Dedifferentiated amniotic fluid mesenchymal stem cell (primary cell): ENCODE results near the gene RASSF7.

Experiments
- DNase-seq: peaks from one replicate; pipeline ENCODE4 v3.0.0-alpha.2; 2016; ENCODE audit errors: extremely low spot score

The RASSF7 gene

DNA sequence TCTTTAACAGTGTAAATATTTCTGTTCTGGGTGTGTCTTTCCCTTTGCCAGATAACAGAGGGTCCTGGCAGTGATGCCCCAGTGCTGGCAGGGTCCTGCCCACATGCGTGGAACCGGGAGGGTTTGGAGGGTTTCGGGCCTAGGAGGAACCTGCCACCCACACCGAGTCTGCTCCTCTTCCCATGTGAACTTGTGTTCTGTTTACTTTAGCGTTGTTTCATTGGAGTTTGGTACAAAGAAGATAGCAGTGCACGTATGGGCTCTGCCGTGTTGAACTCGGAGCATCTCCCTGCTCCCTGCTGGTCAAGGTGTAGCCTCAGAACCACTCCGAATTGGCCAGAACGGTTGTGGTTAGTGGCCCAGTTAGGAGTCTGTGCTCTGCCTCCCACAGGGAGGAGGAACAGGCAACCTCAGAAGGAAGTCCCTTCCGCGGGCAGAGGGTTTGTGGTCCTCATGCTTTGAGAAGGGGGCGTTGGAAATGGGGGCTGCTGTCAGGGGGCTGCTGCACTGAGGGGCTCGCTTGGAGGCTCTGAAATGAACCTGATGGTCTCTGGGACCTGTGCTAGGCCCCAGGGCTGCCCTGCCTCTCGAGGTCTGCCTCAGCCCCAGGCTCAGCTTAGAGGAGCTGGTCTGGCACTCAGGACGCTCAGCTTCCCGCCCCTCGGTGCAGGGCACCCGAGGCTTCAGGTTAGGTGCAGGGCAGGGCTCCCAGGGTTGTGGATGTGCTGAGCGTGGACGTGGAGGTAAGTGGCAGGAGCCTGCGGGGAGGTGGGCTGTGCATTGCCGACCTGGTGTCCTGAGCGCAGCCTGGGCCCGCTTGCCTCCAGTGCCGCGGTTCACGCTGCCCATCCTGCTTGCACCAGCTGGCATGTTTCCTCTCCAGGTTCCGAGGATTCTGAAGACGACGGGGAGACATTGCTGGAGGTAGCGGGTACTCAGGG, 25.9 kb downstream of the RASSF7 start:
- no peak for DNase-seq

DNA sequence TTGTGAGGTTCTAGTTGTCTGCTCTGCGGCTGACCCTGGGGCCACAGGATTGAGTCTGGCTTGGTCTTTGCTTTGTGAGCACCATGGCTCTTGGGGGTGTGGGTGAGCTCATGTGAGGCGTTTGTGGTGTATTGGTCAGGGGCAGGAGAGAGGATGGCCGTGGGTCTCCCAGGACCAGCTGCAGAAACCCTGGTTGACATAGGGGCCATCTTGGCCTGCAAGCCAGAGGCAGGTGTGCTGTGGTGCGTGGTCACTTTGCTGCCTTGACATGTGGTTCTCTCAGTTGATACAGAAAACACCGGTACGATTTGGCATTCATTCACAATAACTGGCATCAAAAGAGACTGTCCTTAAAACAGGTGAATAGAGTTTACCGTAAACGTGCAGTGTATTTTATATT, 26.8 kb downstream of the RASSF7 start:
- DNase-seq, result no peak

DNA sequence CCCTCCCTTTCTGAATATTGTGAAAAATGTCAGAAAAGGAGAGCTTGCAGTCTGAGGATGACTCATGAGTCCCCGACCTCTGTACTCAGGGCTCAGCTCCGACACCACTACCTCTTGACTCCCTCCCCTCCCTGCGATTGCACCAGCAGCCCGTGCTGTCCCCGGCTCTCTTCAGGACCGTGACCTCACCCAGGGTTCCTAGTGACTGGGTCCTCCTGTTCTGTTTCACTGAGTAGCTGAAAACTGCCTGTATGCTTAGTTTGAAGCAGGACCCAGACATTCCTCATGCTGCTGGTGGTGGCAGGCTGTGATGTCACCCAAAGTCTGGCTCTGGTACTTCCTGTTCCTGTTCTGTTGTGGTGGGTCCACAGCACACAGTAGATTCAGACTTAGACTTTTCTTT, 27.2 kb downstream of the RASSF7 start:
- no peak for DNase-seq

DNA sequence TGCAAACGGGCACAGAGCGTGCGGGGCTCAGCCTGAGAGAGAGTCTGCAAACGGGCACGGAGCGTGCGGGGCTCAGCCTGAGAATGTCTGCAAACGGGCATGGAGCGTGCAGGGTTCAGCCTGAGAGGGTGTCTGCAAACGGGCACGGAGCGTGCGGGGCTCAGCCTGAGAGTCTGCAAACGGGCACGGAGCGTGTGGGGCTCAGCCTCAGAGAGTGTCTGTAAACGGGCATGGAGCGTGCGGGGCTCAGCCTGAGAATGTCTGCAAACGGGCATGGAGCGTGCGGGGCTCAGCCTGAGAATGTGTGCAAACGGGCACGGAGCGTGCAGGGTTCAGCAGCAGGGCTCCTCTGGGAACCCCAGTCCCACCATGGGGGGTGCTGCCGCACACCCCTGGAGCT, 29.0 kb downstream of the RASSF7 start:
- DNase-seq, result no peak

DNA sequence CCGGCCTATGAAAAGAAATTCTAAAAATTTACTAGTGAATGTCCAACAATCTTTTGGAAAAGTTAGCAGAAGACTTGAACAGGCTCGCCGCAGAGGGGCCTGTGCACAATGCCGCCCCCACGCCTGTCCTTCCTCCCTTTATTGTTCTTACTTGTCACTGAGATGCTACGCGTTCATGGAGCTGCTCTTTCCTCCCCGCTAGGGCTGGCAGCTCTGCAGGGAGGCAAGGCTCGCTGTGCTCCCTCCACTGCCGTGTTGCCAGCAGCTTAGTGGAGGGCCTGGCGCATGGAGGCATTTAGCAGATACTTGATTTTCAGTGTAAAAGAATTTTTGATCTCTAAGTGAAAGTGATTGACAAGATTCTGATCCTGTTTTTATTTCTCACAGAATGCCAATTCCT, 30.2 kb downstream of the RASSF7 start:
- DNase-seq, result no peak

DNA sequence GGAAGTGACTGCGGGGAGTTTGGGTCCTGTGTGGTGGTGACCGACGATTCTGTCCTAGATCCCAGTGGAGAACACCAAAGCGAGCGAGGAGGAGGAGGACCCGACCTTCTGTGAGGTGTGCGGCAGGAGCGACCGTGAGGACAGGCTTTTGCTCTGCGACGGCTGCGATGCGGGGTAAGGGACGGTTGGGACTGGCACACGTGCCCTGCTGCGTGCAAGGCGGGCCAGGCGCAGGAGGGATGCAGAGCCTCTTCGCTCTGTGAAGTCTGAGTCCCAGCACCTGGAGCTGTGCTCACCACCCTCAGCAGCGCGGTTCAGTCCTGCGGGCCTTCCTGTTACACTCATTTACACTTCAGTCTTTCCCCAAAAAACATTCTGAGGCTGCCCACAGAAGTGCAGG, 31.7 kb downstream of the RASSF7 start:
- no peak for DNase-seq

DNA sequence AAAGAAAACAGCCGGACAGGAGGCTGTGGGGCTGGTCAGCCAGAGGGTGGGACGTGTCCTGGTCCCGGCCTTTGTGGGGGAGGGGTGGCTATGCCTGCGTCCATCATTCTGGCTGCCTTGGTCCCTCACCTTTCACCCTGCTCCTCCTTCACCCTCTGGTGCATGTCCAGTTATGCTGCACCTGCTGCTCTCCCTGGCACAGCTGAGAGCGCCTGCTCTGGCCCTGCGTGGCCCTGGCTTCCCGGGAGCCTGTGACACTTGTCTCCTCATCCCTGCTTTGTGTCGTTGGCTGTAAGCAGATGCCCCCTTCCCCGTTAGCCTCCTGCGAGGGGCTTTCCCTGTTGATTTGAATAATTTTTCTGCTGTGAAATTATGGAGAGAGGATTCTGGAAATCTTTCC, 32.1 kb downstream of the RASSF7 start:
- DNase-seq, result no peak

DNA sequence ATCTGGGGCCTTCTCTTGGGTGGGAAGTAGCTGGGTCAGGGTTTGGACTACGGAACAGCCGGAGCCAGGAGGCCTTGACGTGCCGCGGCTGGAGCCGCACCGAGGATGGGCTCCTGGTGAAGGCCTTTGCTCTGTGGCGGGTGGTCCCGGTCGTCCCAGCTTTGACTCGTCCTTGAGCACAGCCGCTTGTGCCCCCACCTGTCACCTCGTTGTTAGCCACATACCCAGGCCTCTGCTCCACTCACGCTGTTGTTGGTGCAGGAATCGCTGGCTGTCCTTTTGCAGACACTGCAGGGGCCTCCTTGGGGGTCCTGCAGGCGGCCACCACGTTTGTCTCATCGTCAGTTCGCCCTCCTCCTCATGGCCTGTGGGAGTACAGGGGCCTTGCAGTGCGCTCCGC, 32.6 kb downstream of the RASSF7 start:
- no peak for DNase-seq

DNA sequence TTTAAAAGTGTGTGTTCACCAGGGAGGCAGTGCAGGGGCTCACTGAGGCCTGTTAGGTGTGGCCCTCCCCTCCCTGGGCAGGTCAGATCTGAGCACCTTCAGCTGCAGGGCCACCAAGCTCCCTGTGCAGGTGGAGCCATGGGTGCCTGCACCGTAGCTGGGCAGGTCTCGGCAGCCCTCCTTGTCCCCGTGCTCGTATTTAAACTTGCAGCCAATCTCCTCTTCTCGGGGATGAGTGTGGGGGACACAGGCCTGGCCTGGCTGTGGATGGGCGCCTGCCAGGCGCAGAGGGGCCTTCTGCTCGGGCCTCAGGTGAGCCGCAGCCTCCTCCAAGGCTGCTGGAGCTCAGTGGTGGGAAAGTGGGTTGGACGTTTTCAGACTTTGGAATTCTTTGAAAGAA, 34.6 kb downstream of the RASSF7 start:
- no peak for DNase-seq

DNA sequence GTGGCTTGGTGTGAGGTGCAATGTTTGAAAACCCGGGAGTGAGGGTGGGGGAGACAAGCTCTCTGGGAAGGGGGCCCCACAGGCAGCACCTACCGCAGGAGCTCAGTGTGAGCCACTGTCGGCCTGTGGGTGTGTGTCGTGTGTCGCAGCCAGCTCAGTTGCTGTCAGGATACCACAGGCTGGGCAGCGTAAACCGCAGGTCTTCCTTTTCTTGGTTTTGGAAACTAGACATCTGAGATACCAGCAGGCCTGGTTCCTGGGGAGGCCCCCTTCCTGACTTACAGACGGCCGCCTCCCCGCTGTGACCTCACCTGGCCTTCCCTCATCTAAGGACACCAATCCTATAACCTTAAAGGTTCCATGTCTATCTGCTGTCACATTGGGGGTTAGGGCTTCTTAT, 35.6 kb downstream of the RASSF7 start:
- no peak for DNase-seq

DNA sequence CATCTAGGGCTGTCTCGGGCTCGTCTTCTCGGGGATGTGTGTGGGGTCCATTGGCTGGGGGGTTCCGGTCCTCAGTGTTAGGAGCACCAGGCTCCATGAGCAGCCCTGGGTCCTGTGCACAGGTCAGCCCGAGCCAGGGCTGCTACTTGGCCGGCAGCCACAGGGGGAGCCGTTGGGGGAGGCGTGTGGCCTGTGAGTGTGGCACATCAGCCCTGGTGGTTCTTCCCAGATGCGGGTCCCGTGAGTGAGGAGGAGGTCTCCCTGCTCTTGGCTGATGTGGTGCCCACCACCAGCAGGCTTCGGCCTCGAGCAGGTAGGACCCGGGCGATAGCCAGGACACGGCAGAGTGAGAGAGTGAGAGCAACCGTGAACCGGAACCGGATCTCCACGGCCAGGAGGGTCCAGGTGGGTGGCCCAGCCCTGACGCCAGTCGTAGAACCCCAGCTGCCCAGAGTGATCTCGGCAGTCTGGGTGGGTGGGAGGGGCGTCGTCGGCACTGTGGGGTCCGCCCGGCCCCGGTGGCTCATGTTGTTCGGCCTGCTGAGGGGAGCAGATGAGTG, 36.5 kb downstream of the RASSF7 start:
- DNase-seq, result no peak

DNA sequence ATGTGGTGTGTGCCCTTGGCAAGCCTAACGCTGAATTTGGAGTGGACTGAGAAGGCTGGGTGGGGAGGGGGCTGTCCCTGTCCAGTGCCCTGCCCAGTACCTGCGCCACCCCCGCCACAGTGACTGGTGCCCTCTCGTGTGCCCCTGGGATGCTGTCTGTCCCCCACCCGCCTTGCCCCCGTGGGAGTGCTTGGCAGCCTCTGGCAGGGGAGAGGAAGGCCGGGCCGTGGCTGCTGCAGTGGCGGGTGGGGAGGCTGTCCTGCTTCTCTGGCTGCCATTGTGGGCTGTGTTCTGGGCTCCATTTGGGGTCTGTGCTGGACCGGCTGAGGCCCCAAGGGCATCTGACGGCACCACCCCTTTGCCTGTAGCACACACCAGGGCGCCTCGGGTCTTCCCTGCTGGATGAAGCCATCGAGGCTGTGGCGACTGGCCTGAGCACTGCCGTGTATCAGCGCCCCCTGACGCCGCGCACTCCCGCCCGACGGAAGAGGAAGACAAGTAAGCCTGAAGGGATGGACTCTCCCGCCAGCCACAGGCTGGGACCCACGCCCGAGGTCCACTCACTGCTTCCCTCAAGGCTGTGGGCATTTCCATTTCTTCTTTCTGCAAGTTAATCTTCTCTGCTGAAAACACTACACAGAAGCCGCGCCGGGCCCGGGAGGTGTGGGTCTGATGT, 37.4 kb downstream of the RASSF7 start:
- DNase-seq, result no peak

DNA sequence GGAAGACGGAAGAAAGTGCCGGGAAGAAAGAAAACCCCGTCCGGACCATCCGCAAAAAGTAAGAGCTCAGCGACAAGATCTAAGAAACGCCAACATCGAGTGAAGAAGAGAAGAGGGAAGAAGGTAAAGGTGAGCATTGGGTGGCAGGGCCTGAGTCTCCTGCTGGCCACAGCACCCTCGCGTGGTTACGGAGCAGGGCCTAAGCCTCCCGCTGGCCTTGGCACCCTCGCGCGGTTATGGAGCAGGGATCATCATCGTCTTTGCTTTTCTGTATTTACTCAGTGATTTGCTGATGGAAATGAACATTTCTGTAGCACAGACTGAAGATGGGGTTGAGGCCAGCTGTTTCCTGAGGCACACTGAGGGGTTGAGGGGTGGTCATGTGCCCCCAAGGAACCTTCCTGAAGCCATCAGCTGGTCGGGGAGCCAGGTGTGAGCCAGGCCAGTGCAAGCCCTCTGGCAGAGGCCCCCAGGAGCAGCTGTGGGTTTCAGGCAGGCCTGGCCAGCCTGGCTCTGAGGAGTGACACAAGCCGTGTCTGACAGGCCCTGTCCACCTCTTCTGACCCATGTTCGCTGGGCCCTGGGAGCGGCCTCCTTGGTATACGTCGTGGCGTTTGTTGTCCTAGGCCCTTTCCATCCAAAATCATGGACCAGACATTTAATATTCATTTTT, 40.9 kb downstream of the RASSF7 start:
- DNase-seq, result no peak

DNA sequence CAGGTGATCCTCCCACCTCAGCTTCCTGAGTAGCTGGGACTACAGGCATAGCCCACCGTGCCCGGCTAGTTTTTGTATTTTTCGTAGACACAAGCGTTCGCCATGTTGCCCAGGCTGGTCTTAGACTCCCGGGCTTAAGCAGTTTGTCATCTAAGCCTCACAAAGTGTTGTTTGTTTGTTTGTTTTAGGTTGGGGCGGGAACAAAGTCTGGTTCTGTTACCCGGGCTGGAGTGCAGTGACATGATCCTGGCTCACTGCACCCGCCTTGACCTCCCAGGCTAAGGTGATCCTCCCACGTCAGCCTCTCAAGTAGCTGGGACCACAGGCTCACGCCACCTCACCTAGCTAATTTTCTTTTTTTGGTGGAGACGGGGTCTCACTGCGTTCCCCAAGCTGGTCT, 42.4 kb downstream of the RASSF7 start:
- no peak for DNase-seq

DNA sequence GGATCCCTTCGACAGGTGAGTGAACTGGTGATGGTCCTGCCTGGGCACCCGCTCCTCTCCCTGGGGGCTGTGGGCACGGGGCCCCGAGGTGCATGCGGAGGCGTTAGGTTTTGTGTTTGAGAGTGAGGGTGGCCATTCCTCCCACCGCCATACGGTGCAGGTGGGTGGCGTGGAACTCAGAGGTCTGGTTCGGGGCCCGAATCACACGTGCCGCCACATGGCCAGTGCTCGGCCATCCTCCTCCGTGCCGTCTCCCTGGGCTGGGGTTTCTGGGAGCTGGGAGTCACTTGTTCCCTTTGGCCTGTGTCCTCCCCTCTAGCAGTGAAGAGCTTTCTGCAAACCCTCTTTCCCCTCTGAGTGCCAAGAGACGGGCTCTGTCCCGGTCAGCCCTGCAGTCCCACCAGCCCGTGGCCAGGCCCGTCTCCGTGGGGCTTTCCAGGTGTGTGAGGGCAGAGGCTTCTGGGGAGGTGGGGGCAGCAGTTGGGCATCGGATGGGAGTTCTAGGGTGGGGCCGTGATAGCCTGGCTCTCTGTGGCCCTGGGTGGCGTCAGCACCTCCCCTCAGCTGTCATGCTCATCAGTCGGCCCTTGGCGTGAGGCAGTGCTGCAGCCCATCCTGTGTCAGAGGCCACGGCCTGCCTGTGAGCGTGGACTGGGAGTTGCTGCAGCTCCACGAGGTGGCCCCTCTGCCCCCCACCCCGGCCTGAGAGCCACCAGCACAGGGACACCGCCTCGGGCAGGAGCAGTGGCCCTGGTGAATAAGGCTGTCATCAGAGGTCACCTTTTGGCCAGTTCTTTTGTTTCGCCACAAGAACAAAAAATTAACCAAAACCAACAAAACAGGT, 44.7 kb downstream of the RASSF7 start:
- no peak for DNase-seq

DNA sequence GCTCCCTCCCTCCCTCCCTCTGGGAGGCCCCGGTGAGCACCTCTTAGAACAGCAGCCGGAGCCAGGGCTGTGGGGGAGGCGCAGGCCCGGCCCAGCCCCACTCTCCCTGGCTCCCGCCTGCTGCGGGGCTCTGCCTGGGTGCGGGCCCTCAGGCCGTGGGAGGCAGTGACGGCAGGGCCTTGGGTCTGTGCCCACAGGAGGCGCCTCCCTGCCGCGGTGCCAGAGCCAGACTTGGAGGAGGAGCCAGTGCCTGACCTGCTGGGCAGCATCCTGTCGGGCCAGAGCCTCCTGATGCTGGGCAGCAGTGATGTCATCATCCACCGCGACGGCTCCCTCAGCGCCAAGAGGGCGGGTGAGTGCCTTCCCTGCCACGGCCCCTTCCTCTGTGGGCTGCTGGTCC, 45.5 kb downstream of the RASSF7 start:
- DNase-seq, result no peak

DNA sequence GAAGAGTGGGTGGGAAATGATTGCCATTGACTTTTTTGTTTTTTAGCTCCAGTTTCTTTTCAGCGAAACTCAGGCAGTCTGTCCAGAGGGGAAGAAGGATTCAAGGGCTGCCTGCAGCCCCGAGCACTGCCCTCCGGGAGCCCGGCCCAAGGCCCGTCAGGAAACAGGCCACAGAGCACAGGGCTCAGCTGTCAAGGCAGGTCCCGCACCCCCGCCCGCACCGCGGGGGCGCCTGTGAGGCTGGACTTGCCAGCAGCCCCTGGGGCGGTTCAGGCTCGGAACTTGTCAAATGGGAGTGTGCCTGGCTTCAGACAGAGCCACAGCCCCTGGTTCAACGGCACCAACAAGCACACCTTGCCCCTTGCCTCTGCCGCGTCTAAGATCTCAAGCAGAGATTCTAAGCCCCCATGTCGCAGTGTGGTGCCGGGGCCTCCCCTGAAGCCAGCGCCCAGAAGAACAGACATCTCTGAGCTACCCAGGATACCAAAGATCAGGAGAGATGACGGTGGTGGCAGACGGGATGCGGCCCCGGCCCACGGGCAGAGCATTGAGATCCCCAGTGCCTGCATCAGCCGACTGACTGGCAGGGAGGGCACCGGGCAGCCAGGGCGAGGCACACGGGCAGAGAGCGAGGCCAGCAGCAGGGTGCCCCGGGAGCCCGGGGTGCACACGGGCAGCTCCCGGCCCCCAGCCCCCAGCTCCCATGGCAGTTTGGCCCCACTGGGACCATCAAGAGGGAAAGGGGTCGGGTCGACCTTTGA, 46.4 kb downstream of the RASSF7 start:
- DNase-seq, result no peak

DNA sequence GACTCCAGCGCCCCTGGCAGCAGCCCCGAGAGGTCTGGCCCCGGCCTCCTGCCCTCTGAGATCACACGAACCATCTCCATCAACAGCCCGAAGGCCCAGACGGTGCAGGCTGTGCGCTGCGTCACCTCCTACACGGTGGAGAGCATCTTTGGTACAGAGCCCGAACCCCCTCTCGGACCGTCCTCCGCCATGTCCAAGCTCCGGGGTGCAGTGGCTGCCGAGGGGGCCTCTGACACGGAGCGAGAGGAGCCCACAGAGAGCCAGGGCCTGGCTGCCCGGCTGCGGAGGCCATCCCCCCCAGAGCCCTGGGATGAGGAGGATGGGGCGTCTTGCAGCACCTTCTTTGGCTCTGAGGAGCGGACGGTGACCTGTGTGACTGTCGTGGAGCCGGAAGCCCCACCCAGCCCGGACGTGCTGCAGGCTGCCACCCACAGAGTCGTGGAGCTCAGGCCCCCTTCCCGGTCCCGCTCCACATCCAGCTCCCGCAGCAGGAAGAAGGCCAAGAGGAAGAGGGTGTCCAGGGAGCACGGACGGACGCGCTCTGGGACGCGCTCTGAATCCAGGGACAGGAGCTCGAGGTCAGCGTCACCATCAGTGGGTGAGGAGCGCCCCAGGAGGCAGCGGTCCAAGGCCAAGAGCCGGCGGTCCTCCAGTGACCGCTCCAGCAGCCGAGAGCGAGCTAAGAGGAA, 47.3 kb downstream of the RASSF7 start:
- no peak for DNase-seq

DNA sequence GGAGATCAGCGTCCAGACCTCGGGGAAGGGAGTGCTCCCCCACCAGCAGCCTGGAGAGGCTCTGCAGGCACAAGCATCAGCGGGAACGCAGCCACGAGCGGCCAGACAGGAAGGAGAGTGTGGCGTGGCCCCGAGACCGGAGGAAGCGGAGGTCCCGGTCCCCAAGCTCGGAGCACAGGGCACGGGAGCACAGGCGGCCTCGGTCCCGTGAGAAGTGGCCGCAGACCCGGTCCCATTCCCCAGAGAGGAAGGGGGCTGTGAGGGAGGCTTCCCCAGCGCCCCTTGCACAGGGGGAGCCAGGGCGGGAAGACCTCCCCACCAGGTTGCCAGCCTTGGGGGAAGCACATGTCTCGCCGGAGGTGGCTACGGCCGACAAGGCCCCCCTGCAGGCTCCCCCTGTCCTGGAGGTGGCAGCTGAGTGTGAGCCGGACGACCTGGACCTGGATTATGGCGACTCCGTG, 48.1 kb downstream of the RASSF7 start:
- no peak for DNase-seq

DNA sequence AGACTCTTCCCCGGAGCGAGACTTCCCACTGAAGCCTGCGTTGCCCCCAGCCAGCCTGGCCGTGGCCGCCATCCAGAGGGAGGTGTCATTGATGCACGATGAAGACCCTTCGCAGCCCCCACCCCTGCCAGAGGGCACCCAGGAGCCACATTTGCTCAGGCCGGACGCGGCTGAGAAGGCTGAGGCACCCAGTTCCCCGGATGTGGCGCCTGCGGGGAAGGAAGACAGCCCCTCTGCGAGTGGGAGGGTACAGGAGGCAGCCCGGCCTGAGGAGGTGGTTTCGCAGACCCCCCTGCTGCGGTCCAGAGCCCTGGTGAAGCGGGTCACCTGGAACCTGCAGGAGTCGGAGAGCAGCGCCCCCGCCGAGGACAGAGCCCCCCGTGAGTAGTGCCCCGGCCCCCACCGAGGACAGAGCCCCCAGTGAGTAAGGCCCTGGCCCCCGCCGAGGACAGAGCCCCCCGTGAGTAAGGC, 48.6 kb downstream of the RASSF7 start:
- no peak for DNase-seq
